Adipose tissue (tissue), 3 donors: ENCODE data around the gene FAM20C. TPM values are rescaled to one million over a fixed set of nuclear protein-coding genes. Genes with fewer than 3 reads are reported as not detected.
"Not testable (repeated sequence)": the region's sequence is repeated elsewhere in the genome, so short reads cannot be mapped to it uniquely, and the experiment has no call there.

Source experiments
- H3K27ac ChIP-seq: one replicate; pipeline ENCODE4 v1.5.1; 2013; ENCODE audit warnings: low read depth, low read length
- WGBS, 3 donors: extraction: QIAGEN DNeasy Blood & Tissue Kit; methylation state at CpG; one replicate each; pipeline ENCODE4 v1.1.7; 2013; 5-methylcytosine and 5-hydroxymethylcytosine counted together
- polyA plus RNA-seq, 3 donors: library from polyadenylated mRNA; stranded (reverse); fragments of 200-250 nt; gene quantifications; one replicate each; pipeline ENCODE4 v1.2.3, GENCODE V29; 2013
- donor health status: healthy with polysubstance abuse.
- donor health status: Bipolar disorder and iron deficiency.
- donor health status: healthy.

FAM20C gene
- polyA plus RNA-seq, 3 donors = 16.0 to 105 (median 34.3) TPM

DNA sequence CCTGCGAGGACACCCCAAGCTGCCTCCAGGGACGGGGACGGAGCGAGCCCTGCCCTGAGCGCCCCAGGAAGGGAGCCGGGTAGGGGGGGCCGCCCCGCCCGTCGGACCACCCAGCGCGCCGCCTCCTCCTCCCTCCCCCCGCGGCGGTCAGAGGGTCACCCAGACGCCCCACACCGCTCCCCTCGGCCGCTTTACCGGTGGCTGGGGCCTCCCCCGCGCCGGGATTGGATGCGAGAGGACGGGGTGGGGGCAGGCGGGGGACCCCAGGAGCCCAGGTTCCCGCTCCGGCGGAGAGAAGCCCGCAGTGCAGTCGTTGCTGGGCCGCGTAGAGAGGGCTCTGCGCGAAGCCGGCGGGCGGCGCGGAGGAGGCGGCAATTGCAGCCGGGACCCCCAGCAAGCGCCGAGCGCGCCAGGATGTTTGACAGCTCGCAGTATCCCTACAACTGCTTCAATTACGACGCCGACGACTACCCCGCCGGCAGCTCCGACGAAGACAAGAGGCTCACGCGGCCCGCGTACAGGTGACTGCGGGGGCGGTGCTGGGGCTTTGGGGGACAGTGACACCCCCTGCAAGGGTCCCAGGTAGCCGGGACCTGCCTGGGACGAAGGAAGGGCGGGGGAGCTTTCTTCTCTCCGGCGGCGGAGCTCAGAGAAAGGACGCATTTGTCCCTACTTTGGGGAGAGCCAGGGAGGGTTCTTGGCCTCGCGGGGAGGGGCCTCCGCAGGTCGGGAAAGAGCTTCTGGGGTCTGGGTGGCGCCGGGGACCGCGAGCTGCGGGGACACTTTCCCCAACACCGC lies 97.6 kb downstream of the FAM20C start, which contains the start of gene FOXL3:
TSS of gene FOXL3 (plus strand) at position 415 of the 798 bp plus-strand sequence. CDS start at position 415, 0 bp downstream.
- WGBS, 3 donors = 2 to 5% (median 5%) methylated on average over 55 to 78 of the region's 79 CpGs

DNA sequence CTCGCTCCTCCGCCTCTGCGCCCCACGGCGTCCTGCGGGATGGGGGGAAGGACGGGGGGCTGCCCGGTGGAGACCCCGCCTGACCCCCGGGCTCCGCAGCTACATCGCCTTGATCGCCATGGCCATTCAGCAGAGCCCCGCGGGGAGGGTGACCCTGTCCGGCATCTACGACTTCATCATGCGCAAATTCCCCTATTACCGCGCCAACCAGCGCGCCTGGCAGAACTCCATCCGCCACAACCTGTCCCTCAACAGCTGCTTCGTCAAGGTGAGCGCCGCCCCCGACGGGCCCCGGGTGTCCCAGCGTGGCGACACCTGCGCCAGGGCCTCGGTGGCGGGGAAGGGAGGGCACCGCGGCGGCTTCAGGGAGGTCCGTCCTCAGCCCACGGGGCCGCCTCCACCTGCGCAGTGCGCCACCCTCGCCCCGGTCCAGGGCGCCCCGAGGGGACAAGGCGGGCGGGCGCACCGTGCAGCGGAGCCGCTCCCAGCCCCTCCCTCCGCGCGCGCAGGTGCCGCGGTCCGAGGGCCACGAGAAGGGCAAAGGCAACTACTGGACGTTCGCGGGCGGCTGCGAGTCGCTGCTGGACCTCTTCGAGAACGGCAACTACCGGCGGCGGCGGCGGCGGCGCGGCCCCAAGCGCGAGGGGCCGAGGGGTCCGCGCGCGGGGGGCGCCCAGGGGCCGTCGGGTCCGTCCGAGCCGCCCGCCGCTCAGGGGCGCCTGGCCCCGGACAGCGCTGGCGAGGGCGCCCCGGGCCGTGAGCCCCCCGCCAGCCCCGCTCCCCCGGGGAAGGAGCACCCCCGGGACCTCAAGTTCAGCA lies 98.4 kb downstream of the FAM20C start:
- 7 to 14% (median 13%) methylated on average over 78 to 102 of the region's 102 CpGs for WGBS, 3 donors

More for the DNA sequence above, 97.6 kb downstream of the FAM20C start, which contains the start of gene FOXL3:
- H3K27ac ChIP-seq = no peak within 1 kb of the TSS

GRCh38 chr7:291373-292092 lies 99.2 kb downstream of the FAM20C start:
- 59 to 72% (median 71%) methylated on average over 21 of the region's 21 CpGs for WGBS, 3 donors
- no peak overlapping the region for H3K27ac ChIP-seq

More for the DNA sequence above, 98.4 kb downstream of the FAM20C start:
- H3K27ac ChIP-seq = no peak overlapping the region

DNA sequence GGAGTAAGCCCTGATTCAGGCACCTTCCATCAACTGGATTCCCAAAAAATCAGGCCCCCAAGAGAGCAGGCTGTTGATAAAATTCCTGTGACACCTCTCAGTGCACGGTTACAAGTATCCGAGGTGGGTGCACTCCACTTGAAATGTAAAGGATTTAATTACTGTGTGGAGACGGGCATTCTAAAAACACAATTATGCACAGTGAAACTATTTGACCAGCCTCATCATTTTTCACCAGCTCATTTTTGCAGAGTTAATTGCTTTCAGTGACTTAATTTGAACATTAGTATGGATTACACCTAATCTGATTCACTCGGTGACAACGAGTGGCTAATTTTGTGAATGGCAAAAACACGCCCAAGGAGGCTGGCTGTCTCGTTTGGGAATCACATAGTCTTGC lies 99.9 kb downstream of the FAM20C start:
- 59 to 79% (median 73%) methylated on average over 7 of the region's 7 CpGs for WGBS, 3 donors
- no peak overlapping the region for H3K27ac ChIP-seq

- WGBS, 3 donors = 76 to 81% (median 79%) methylated on average over 15 of the region's 15 CpGs
- H3K27ac ChIP-seq = no peak overlapping the region
Measured at GRCh38 chr7:292826-293225, 100.5 kb downstream of the FAM20C start.

GRCh38 chr7:293681-294439 lies 101.5 kb downstream of the FAM20C start:
- WGBS, 3 donors = 42 to 82% (median 78%) methylated on average over 23 of the region's 23 CpGs
- no peak overlapping the region for H3K27ac ChIP-seq

GRCh38 chr7:294440-295154 lies 102.2 kb downstream of the FAM20C start:
- 79 to 83% (median 81%) methylated on average over 25 of the region's 25 CpGs for WGBS, 3 donors
- H3K27ac ChIP-seq = no peak overlapping the region

- WGBS, 3 donors = 75 to 83% (median 79%) methylated on average over 27 of the region's 27 CpGs
- H3K27ac ChIP-seq = no peak overlapping the region
Measured at GRCh38 chr7:295155-296154, 103.1 kb downstream of the FAM20C start.

DNA sequence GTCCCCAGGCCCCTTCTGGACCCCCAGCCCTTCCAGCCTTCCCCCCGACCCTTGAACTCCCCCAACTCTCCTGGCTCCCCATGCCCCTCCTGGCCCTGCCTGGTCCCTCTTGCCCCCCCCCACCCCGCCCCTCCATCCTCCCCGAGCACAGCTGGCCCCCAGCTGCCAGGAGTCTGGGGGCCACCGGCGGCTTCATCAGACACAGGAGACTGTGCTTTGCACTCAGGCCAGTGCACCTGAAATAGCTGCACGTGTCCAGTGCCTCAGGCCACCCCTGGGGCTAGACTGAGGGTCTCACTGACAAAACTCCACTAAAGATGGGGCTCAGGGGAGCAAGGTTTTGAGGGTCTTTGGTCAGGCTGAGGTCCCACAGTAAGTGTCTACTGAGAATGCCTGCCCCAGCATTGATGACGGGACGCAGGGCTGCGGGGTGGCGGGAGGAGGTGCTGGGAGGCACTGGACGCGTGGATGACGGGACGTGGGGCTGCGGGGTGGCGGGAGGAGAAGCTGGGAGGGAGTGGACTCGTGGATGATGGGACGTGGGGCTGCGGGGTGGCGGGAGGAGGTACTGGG lies 104.1 kb downstream of the FAM20C start:
- H3K27ac ChIP-seq = no peak overlapping the region
- WGBS, 3 donors = 66 to 88% (median 85%) methylated on average over 14 to 20 of the region's 20 CpGs

DNA sequence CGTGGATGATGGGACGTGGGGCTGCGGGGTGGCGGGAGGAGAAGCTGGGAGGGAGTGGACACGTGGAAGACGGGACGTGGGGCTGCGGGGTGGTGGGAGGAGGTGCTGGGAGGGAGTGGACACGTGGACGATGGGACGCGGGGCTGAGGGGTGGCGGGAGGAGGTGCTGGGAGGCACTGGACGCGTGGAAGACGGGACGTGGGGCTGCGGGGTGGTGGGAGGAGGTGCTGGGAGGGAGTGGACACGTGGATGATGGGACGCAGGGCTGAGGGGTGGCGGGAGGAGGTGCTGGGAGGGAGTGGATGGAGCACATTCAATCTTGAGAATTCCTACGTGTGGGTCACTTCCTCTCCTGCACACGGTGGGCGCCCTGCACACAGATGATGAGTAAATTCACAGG lies 104.8 kb downstream of the FAM20C start:
- H3K27ac ChIP-seq = not testable (repeated sequence)
- 75 to 78% (median 78%) methylated on average over 16 to 24 of the region's 24 CpGs for WGBS, 3 donors

GRCh38 chr7:297611-298374 lies 105.4 kb downstream of the FAM20C start:
- H3K27ac ChIP-seq = no peak overlapping the region
- 78 to 83% (median 82%) methylated on average over 24 of the region's 24 CpGs for WGBS, 3 donors

GRCh38 chr7:298375-298702 lies 106.0 kb downstream of the FAM20C start:
- 74 to 79% (median 75%) methylated on average over 15 of the region's 15 CpGs for WGBS, 3 donors

GRCh38 chr7:298743-299142 lies 106.4 kb downstream of the FAM20C start:
- no peak overlapping the region for H3K27ac ChIP-seq
- 75 to 86% (median 78%) methylated on average over 13 of the region's 13 CpGs for WGBS, 3 donors

More at GRCh38 chr7:298375-298702, 106.0 kb downstream of the FAM20C start:
- no peak overlapping the region for H3K27ac ChIP-seq

- H3K27ac ChIP-seq = no peak overlapping the region
- WGBS, 3 donors = 93% methylated on average over 15 of the region's 15 CpGs
Measured at GRCh38 chr7:299169-299568, 106.8 kb downstream of the FAM20C start.

DNA sequence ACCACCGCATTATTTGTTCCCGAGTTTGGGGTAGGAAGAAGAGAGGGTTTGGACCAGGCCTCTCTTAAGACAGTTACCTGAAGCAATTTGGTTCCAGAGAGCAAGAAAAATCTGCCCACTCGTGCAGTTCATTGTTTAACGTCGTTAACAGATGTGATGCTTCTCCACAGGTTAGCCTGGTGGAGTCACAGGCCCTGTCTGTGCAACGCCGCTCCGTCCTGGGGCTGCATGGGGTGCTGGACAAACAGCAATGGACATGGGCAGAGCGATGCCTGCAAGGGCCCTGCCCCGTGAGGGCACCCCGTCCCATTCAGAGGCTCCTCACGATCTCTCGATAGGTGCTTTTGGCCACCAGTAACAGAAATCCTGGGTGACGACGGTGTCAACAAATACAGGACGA lies 107.3 kb downstream of the FAM20C start:
- H3K27ac ChIP-seq = no peak overlapping the region
- WGBS, 3 donors = 86 to 93% (median 93%) methylated on average over 16 of the region's 16 CpGs
